Measurements from ENCODE around the gene CDKN3. TPM values are rescaled to one million over a fixed set of nuclear protein-coding genes. Genes with fewer than 3 reads are reported as not detected.
A peak's percentile ranks its signal among the peaks of the same experiment; 100 is the strongest.
"Not testable (repeated sequence)": the region's sequence is repeated elsewhere in the genome, so short reads cannot be mapped to it uniquely, and the experiment has no call there.

The CDKN3 gene
- total and polyA plus RNA-seq, 8 donors = 1.8 to 20.8 (median 6.2) TPM; not detected in 2

DNA sequence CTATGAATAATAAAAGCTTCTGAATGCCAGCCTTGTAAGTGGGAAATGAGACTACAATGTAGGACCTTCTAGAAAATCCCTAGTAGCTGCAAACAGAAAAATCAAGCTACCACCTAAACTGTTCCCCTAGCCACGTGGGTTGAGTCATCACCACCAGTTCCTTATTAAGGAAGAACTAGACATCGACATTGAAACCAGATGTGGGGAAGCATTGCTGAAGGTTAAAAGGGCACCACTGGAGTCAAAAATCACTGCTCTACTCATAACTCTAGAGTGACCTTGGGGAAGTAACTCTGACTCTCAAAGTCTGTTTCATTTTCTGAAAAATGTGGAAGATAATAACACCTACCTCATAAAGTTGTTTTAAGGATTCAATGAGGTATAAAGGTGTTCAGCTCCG lies 53.7 kb downstream of the CDKN3 start:
- 67 to 82% (median 75%) methylated on average over 3 of the region's 3 CpGs for WGBS, 5 donors
- Histone ChIP-seq H3K27me3 (peaks cover 0 to 19% (median 0%) of the 10 kb centered on the region in 3 donors), H3K4me1 (peaks cover 0 to 13% (median 5%) of the 10 kb centered on the region in 4 donors), H3K4me3 (no peak overlapping the region), H3K27ac (no peak overlapping the region), H3K36me3 (no peaks in the 10 kb centered on the region), H3K9me3 (no peaks in the 10 kb centered on the region)
- peak in 1 of 2 donors; percentile 35 for DNase-seq
- intact Hi-C loops (cut with DNase I; ENCODE audit: low total_unique reads) = no loop called here
- TF ChIP-seq, protein P1, sequence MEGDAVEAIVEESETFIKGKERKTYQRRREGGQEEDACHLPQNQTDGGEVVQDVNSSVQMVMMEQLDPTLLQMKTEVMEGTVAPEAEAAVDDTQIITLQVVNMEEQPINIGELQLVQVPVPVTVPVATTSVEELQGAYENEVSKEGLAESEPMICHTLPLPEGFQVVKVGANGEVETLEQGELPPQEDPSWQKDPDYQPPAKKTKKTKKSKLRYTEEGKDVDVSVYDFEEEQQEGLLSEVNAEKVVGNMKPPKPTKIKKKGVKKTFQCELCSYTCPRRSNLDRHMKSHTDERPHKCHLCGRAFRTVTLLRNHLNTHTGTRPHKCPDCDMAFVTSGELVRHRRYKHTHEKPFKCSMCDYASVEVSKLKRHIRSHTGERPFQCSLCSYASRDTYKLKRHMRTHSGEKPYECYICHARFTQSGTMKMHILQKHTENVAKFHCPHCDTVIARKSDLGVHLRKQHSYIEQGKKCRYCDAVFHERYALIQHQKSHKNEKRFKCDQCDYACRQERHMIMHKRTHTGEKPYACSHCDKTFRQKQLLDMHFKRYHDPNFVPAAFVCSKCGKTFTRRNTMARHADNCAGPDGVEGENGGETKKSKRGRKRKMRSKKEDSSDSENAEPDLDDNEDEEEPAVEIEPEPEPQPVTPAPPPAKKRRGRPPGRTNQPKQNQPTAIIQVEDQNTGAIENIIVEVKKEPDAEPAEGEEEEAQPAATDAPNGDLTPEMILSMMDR (IDR thresholded peaks at IDR 0.05) = no peak
- TF ChIP-seq EP300 (IDR thresholded peaks at IDR 0.05) (no peak), POLR2AphosphoS5 (IDR thresholded peaks at IDR 0.05) (no peak), POLR2A (IDR thresholded peaks at IDR 0.05) (no peak)

DNA sequence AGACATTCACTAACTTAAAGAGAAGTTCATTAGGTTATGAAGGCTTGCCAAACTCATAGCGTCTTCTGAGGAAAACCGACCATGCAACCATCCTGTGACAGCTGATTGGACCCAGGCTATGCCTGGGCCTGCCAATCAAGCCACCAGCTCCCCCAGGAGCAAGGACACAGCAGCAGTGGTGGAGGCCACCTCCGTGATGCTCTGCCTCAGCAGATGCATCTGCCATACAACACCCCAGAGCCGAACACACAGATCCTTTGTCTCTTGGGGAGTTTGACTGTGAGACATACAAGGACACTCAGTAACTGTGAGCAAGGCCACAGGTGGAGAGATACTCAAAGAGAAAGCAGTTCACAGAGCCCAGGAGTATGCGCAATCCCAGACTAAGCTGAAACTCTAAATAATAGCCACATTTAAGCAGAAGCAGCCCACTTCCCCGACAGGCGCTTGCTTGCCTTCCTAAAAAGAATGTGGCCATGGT lies 54.4 kb downstream of the CDKN3 start:
- no peak overlapping the region for H3K4me3 ChIP-seq
- no peaks in the 10 kb centered on the region for H3K36me3 ChIP-seq
- no peak for DNase-seq
- H3K27me3 ChIP-seq = peaks cover 0 to 19% (median 0%) of the 10 kb centered on the region in 3 donors
- peaks cover 0 to 7% (median 2%) of the 10 kb centered on the region in 4 donors for H3K4me1 ChIP-seq
- TF ChIP-seq POLR2A (IDR thresholded peaks at IDR 0.05) (no peak), EP300 (IDR thresholded peaks at IDR 0.05) (no peak), POLR2AphosphoS5 (IDR thresholded peaks at IDR 0.05) (no peak)
- TF ChIP-seq, protein P1 (IDR thresholded peaks at IDR 0.05) = no peak
- H3K27ac ChIP-seq = no peak overlapping the region
- intact Hi-C loops (cut with DNase I; ENCODE audit: low total_unique reads) = no loop called here
- 88 to 98% (median 90%) methylated on average over 7 of the region's 7 CpGs for WGBS, 5 donors
- no peaks in the 10 kb centered on the region for H3K9me3 ChIP-seq

DNA sequence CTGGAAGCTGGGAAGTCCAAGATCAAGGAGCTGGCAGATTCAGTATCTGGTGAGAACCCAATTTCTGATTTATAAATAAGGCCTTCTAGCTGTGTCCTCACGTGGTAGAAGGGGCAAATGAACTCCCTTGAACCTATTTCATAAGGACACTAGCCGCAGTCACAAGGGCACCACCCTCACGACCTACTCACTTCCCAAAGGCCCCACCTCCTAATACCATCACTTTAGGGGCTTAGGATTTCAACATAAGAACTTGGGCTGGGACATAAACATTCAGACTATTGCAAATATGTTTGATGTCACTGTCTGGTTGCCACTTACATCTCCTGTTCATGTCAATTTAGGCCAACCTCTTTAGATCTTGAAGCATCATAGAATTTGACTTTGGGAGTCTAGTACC lies 55.2 kb downstream of the CDKN3 start:
- H3K4me3 ChIP-seq = no peak overlapping the region
- WGBS, 5 donors = 77 to 91% (median 79%) methylated on average over 3 of the region's 3 CpGs
- H3K9me3 ChIP-seq = no peaks in the 10 kb centered on the region
- no peaks in the 10 kb centered on the region for H3K4me1 ChIP-seq
- H3K27me3 ChIP-seq = peaks cover 0 to 19% (median 0%) of the 10 kb centered on the region in 3 donors
- H3K27ac ChIP-seq = no peak overlapping the region
- no peak for DNase-seq
- TF ChIP-seq POLR2AphosphoS5 (IDR thresholded peaks at IDR 0.05) (no peak), POLR2A (IDR thresholded peaks at IDR 0.05) (no peak), EP300 (IDR thresholded peaks at IDR 0.05) (no peak)
- TF ChIP-seq, protein P1 (IDR thresholded peaks at IDR 0.05) = no peak
- intact Hi-C loops (cut with DNase I; ENCODE audit: low total_unique reads) = no loop called here
- no peaks in the 10 kb centered on the region for H3K36me3 ChIP-seq

DNA sequence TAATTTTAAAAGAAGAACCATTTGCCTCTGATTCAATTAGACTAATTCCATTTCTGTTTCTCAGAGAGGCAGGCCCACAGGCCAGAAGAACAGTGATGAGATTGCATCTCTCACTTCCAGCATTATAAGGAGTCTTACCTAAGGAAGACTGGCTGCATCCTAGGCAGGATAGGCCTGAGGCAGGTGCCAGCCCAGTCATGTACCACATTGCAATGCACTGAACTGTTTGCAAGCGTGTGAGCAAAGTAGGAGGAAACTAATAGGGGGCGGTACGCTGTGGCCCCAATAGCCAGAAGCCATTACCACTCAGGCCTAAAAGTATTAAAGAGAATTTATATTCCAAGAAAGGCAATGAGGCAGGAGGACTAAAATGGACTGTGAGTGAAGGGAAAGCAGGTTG lies 56.4 kb downstream of the CDKN3 start:
- peaks cover 0 to 19% (median 0%) of the 10 kb centered on the region in 3 donors for H3K27me3 ChIP-seq
- no peak for DNase-seq
- WGBS, 5 donors = 85 to 99% (median 92%) methylated on average over 3 of the region's 3 CpGs
- no peaks in the 10 kb centered on the region for H3K36me3 ChIP-seq
- no peak overlapping the region for H3K4me3 ChIP-seq
- H3K27ac ChIP-seq = no peak overlapping the region
- TF ChIP-seq EP300 (IDR thresholded peaks at IDR 0.05) = no peak
- TF ChIP-seq, protein P1 (IDR thresholded peaks at IDR 0.05) = no peak
- no peak for TF ChIP-seq POLR2AphosphoS5 (IDR thresholded peaks at IDR 0.05)
- TF ChIP-seq POLR2A (IDR thresholded peaks at IDR 0.05) = no peak
- H3K9me3 ChIP-seq = no peaks in the 10 kb centered on the region
- intact Hi-C loops (cut with DNase I; ENCODE audit: low total_unique reads) = no loop called here
- peaks cover 0 to 4% (median 2%) of the 10 kb centered on the region in 4 donors for H3K4me1 ChIP-seq

DNA sequence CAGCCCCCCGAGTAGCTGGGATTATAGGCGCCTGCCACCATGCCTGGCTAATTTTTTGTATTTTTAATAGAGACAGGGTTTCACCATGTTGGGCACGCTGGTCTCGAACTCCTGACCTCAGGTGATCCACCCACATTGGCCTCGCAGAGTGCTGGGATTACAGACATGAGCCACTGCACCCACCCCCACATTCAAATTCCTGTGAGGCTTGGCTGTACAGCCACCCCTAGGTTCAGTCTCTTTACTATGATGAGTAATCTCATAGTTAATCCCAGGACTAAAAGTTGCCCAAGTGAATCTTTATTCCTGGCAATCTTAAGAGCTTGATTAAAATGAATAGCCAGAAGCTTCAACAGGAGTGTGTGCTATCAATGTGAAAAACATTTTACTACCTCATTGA lies 57.2 kb downstream of the CDKN3 start:
- H3K4me1 ChIP-seq; H3K9me3 ChIP-seq; H3K27ac ChIP-seq; DNase-seq; H3K4me3 ChIP-seq; H3K36me3 ChIP-seq; intact Hi-C loops (cut with DNase I; ENCODE audit: low total_unique reads): not testable (repeated sequence)
- 87 to 94% (median 89%) methylated on average over 5 of the region's 5 CpGs for WGBS, 5 donors
- H3K27me3 ChIP-seq = peaks cover 0 to 19% (median 0%) of the 10 kb centered on the region in 3 donors

Measured in stomach (tissue), 9 donors.